ENCODE data around the gene SENP5. TPM values are rescaled to one million over a fixed set of nuclear protein-coding genes. Genes with fewer than 3 reads are reported as not detected.
"Not testable (repeated sequence)": the region's sequence is repeated elsewhere in the genome, so short reads cannot be mapped to it uniquely, and the experiment has no call there.

Gene SENP5, protein sequence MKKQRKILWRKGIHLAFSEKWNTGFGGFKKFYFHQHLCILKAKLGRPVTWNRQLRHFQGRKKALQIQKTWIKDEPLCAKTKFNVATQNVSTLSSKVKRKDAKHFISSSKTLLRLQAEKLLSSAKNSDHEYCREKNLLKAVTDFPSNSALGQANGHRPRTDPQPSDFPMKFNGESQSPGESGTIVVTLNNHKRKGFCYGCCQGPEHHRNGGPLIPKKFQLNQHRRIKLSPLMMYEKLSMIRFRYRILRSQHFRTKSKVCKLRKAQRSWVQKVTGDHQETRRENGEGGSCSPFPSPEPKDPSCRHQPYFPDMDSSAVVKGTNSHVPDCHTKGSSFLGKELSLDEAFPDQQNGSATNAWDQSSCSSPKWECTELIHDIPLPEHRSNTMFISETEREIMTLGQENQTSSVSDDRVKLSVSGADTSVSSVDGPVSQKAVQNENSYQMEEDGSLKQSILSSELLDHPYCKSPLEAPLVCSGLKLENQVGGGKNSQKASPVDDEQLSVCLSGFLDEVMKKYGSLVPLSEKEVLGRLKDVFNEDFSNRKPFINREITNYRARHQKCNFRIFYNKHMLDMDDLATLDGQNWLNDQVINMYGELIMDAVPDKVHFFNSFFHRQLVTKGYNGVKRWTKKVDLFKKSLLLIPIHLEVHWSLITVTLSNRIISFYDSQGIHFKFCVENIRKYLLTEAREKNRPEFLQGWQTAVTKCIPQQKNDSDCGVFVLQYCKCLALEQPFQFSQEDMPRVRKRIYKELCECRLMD
- 33.7 and 39.5 TPM in 2 replicates for total RNA-seq (ENCODE audit: low replicate concordance)
- long read RNA-seq, full-length matches to known transcripts: 16 of 33 reads
- long read RNA-seq, partial matches to known transcripts: 10 of 33 reads
- long read RNA-seq, other reads (novel, unspliced or antisense): 7 of 33 reads

GRCh38 chr3:196867507-196868296, at the start of gene SENP5:
TSS of gene SENP5 (plus strand) at chr3:196867920. CDS start at chr3:196885182, 17,262 bp downstream.
- peak; percentile 93 for DNase-seq (ENCODE audit: extremely low spot score, unreplicated experiment)
- H3K4me1 Mint-ChIP-seq (ENCODE audit: unreplicated experiment): peaks cover 19% of the 10 kb centered on the region
- H3K27me3 Mint-ChIP-seq: no peaks in the 10 kb centered on the region
- TF ChIP-seq, protein P1, sequence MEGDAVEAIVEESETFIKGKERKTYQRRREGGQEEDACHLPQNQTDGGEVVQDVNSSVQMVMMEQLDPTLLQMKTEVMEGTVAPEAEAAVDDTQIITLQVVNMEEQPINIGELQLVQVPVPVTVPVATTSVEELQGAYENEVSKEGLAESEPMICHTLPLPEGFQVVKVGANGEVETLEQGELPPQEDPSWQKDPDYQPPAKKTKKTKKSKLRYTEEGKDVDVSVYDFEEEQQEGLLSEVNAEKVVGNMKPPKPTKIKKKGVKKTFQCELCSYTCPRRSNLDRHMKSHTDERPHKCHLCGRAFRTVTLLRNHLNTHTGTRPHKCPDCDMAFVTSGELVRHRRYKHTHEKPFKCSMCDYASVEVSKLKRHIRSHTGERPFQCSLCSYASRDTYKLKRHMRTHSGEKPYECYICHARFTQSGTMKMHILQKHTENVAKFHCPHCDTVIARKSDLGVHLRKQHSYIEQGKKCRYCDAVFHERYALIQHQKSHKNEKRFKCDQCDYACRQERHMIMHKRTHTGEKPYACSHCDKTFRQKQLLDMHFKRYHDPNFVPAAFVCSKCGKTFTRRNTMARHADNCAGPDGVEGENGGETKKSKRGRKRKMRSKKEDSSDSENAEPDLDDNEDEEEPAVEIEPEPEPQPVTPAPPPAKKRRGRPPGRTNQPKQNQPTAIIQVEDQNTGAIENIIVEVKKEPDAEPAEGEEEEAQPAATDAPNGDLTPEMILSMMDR (conservative IDR thresholded peaks at IDR 0.05): no peak
- no peaks in the 10 kb centered on the region for H3K36me3 Mint-ChIP-seq
- peak within 1 kb of the TSS; percentile 99 for H3K4me3 Mint-ChIP-seq
- H3K27ac Mint-ChIP-seq: peak within 1 kb of the TSS; percentile 98
- H3K9me3 Mint-ChIP-seq: no peaks in the 10 kb centered on the region

DNA sequence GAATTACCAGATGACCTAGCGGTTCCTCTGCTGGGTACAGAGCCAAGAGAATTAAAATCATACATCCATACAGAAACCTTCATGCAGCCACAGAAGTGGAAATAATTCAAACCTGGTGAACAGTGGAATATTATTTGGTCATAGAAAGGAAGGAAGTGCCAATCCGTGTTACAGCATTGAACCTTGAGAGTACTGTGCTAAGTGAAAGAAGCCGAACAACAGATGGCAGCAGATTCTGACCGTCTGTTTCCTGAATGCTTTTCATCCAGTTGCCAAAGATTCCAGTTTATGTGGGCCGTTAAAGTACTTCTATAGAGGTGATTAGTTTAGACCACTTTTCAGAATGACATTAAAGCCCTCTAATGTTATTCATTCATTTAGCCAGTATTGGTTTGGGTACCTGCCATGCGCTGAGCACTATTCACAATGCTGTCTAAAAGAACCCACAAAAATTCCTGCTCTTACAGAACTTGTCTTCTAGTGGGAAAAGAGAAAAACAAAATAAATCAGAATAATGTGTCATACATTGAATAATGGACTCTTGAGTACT, 45.8 kb upstream of the SENP5 start:
- Mint-ChIP-seq H3K36me3 (peaks cover 34% of the 10 kb centered on the region), H3K27me3 (no peaks in the 10 kb centered on the region), H3K9me3 (no peaks in the 10 kb centered on the region), H3K27ac (no peak overlapping the region), H3K4me1 (ENCODE audit: unreplicated experiment) (no peaks in the 10 kb centered on the region), H3K4me3 (no peak overlapping the region)
- TF ChIP-seq, protein P1 (conservative IDR thresholded peaks at IDR 0.05): no peak
- DNase-seq (ENCODE audit: extremely low spot score, unreplicated experiment): no peak

DNA sequence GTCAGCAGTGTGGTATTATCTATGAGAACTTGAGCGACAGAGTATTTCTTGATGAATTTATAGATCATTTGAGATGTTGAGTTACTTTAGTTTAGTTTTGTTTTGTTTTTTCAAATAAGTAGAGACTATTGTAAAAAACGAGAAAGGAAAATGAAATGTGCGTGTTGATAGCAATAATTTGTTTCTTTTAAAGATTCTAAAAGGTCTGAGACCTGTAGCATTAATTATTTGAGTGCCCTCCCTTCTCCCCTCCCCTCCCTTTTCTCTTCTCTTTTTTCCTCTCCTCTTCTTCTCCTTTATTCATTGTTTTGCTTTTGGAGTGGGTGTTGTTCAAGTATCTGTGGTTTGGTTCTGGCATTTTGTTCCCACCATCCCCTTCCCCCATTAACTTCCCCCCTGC, 38.1 kb upstream of the SENP5 start:
- H3K27ac Mint-ChIP-seq; H3K36me3 Mint-ChIP-seq; H3K27me3 Mint-ChIP-seq; H3K4me3 Mint-ChIP-seq; DNase-seq (ENCODE audit: extremely low spot score, unreplicated experiment); H3K9me3 Mint-ChIP-seq; H3K4me1 Mint-ChIP-seq (ENCODE audit: unreplicated experiment): not testable (repeated sequence)

GRCh38 chr3:196835086-196835485, 32.6 kb upstream of the SENP5 start:
- no peak overlapping the region for H3K27ac Mint-ChIP-seq
- H3K4me1 Mint-ChIP-seq (ENCODE audit: unreplicated experiment): no peaks in the 10 kb centered on the region
- H3K36me3 Mint-ChIP-seq: peaks cover 4% of the 10 kb centered on the region
- no peak for DNase-seq (ENCODE audit: extremely low spot score, unreplicated experiment)
- no peaks in the 10 kb centered on the region for H3K27me3 Mint-ChIP-seq
- no peaks in the 10 kb centered on the region for H3K9me3 Mint-ChIP-seq
- H3K4me3 Mint-ChIP-seq: no peak overlapping the region
- TF ChIP-seq, protein P1 (conservative IDR thresholded peaks at IDR 0.05): no peak

GRCh38 chr3:196836626-196837025, 31.1 kb upstream of the SENP5 start:
- H3K4me1 Mint-ChIP-seq (ENCODE audit: unreplicated experiment); H3K9me3 Mint-ChIP-seq; H3K27ac Mint-ChIP-seq; H3K27me3 Mint-ChIP-seq; DNase-seq (ENCODE audit: extremely low spot score, unreplicated experiment); H3K36me3 Mint-ChIP-seq; H3K4me3 Mint-ChIP-seq: not testable (repeated sequence)

- Mint-ChIP-seq H3K4me1 (ENCODE audit: unreplicated experiment) (no peaks in the 10 kb centered on the region), H3K4me3 (no peak overlapping the region)
These were observed 29.8 kb upstream of the SENP5 start for GRCh38 chr3:196837819-196838420.

GRCh38 chr3:196839351-196839750, 28.4 kb upstream of the SENP5 start:
- H3K36me3 Mint-ChIP-seq; H3K4me1 Mint-ChIP-seq (ENCODE audit: unreplicated experiment); H3K9me3 Mint-ChIP-seq; H3K27me3 Mint-ChIP-seq; DNase-seq (ENCODE audit: extremely low spot score, unreplicated experiment); H3K27ac Mint-ChIP-seq; H3K4me3 Mint-ChIP-seq: not testable (repeated sequence)

More at GRCh38 chr3:196837819-196838420, 29.8 kb upstream of the SENP5 start:
- peaks cover 4% of the 10 kb centered on the region for H3K36me3 Mint-ChIP-seq
- no peaks in the 10 kb centered on the region for H3K9me3 Mint-ChIP-seq
- TF ChIP-seq, protein P1 (conservative IDR thresholded peaks at IDR 0.05): peak; percentile 72
- DNase-seq (ENCODE audit: extremely low spot score, unreplicated experiment): no peak
- H3K27me3 Mint-ChIP-seq: no peaks in the 10 kb centered on the region
- no peak overlapping the region for H3K27ac Mint-ChIP-seq
